ENCODE data around the gene TLR7. TPM values are rescaled to one million over a fixed set of nuclear protein-coding genes. Genes with fewer than 3 reads are reported as not detected.

TLR7 gene
- total RNA-seq, 1 experiment from 2014 or later: not detected

- BruUV-seq (replicated peaks): no TSS peak
- intact Hi-C loops (cut with micrococcal nuclease): no loop called here
- no peak for DNase-seq (ENCODE audit: unreplicated experiment)
- Mint-ChIP-seq H3K4me1 (ENCODE audit: insufficient read depth, unreplicated experiment) (no peaks in the 10 kb centered on the region), H3K27ac (ENCODE audit: low read depth, unreplicated experiment) (no peak overlapping the region), H3K9me3 (ENCODE audit: unreplicated experiment) (no peaks in the 10 kb centered on the region), H3K27me3 (ENCODE audit: insufficient read depth, unreplicated experiment) (peaks cover 44% of the 10 kb centered on the region), H3K36me3 (ENCODE audit: insufficient read depth, unreplicated experiment) (peaks cover 42% of the 10 kb centered on the region), H3K4me3 (ENCODE audit: unreplicated experiment) (no peak overlapping the region)
- no peak for TF ChIP-seq CTCF (IDR thresholded peaks at IDR 0.05; ENCODE audit: unreplicated experiment)
- ChIA-PET CTCF (interaction anchor here (0.7 to 1.4 kb wide), 2 partner anchors 11 to 55 kb away, joined by 3 read pairs; no protein-coding TSS in a partner anchor), POLR2A (interaction anchor here (0.9 kb wide), 1 partner anchor 29 kb away, joined by 3 read pairs; no protein-coding TSS in a partner anchor)
These were observed 41.9 kb upstream of the TLR7 start for GRCh38 chrX:12824944-12825343.

- H3K27me3 Mint-ChIP-seq (ENCODE audit: insufficient read depth, unreplicated experiment): peaks cover 53% of the 10 kb centered on the region
- intact Hi-C loops (cut with micrococcal nuclease): no loop called here
- no peak overlapping the region for H3K4me3 Mint-ChIP-seq (ENCODE audit: unreplicated experiment)
- peaks cover 34% of the 10 kb centered on the region for H3K36me3 Mint-ChIP-seq (ENCODE audit: insufficient read depth, unreplicated experiment)
- no peaks in the 10 kb centered on the region for H3K9me3 Mint-ChIP-seq (ENCODE audit: unreplicated experiment)
- no peak for TF ChIP-seq CTCF (IDR thresholded peaks at IDR 0.05; ENCODE audit: unreplicated experiment)
- H3K27ac Mint-ChIP-seq (ENCODE audit: low read depth, unreplicated experiment): no peak overlapping the region
- BruUV-seq (replicated peaks): no TSS peak
- ChIA-PET POLR2A (interaction anchor here (0.9 kb wide), 1 partner anchor 30 kb away, joined by 3 read pairs; no protein-coding TSS in a partner anchor), CTCF (interaction anchor here (1.4 kb wide), 1 partner anchor 12 kb away, joined by 3 read pairs; no protein-coding TSS in a partner anchor)
- no peak for DNase-seq (ENCODE audit: unreplicated experiment)
- no peaks in the 10 kb centered on the region for H3K4me1 Mint-ChIP-seq (ENCODE audit: insufficient read depth, unreplicated experiment)
These were observed 41.1 kb upstream of the TLR7 start for GRCh38 chrX:12825801-12826200.

- TF ChIP-seq CTCF (IDR thresholded peaks at IDR 0.05; ENCODE audit: unreplicated experiment): no peak
- CTCF ChIA-PET: no interaction called here
- POLR2A ChIA-PET: no interaction called here
- Mint-ChIP-seq H3K27ac (ENCODE audit: low read depth, unreplicated experiment) (no peak overlapping the region), H3K4me3 (ENCODE audit: unreplicated experiment) (no peak overlapping the region), H3K9me3 (ENCODE audit: unreplicated experiment) (no peaks in the 10 kb centered on the region), H3K36me3 (ENCODE audit: insufficient read depth, unreplicated experiment) (no peaks in the 10 kb centered on the region), H3K27me3 (ENCODE audit: insufficient read depth, unreplicated experiment) (peaks cover 61% of the 10 kb centered on the region), H3K4me1 (ENCODE audit: insufficient read depth, unreplicated experiment) (no peaks in the 10 kb centered on the region)
- DNase-seq (ENCODE audit: unreplicated experiment): no peak
- intact Hi-C loops (cut with micrococcal nuclease): no loop called here
- BruUV-seq (replicated peaks): no TSS peak
These were observed 23.7 kb upstream of the TLR7 start for GRCh38 chrX:12843061-12843667.

- POLR2A ChIA-PET: interaction anchor here (0.7 kb wide), 1 partner anchor 23 kb away, joined by 3 read pairs; no protein-coding TSS in a partner anchor
- Mint-ChIP-seq H3K4me1 (ENCODE audit: insufficient read depth, unreplicated experiment) (no peaks in the 10 kb centered on the region), H3K9me3 (ENCODE audit: unreplicated experiment) (no peaks in the 10 kb centered on the region), H3K4me3 (ENCODE audit: unreplicated experiment) (no peak overlapping the region), H3K36me3 (ENCODE audit: insufficient read depth, unreplicated experiment) (no peaks in the 10 kb centered on the region), H3K27ac (ENCODE audit: low read depth, unreplicated experiment) (no peak overlapping the region), H3K27me3 (ENCODE audit: insufficient read depth, unreplicated experiment) (peaks cover 61% of the 10 kb centered on the region)
- intact Hi-C loops (cut with micrococcal nuclease): no loop called here
- BruUV-seq (replicated peaks): no TSS peak
- DNase-seq (ENCODE audit: unreplicated experiment): no peak
- CTCF ChIA-PET: no interaction called here
- no peak for TF ChIP-seq CTCF (IDR thresholded peaks at IDR 0.05; ENCODE audit: unreplicated experiment)
These were observed 23.1 kb upstream of the TLR7 start for GRCh38 chrX:12843668-12844279.

Measured in MCF 10A (cell line).